A172 (cell line): Measurements from ENCODE around the gene TENM3. TPM values are rescaled to one million over a fixed set of nuclear protein-coding genes. Genes with fewer than 3 reads are reported as not detected.

ENCODE experiments used
- DNase-seq: peaks from one replicate; pipeline ENCODE4 v3.0.0-alpha.2; 2015; ENCODE audit warnings: low spot score
- total RNA-seq: library from RNA; depleted of rRNA; stranded (reverse); fragments of >200 nt; shearing (Covaris generic); gene quantifications from 2 replicates; pipeline ENCODE4 v1.2.3, GENCODE V29; 2014

Gene TENM3
- total RNA-seq, 1 experiment from 2014 or later, result 92.1 TPM

GRCh38 chr4:182400790-182401189 is 157.6 kb downstream of the TENM3 start:
- no peak for DNase-seq

- DNase-seq, result no peak
These were observed 161.2 kb downstream of the TENM3 start for GRCh38 chr4:182404376-182404775.

- DNase-seq, result no peak
These were observed 161.9 kb downstream of the TENM3 start for GRCh38 chr4:182405087-182405486.

- DNase-seq, result no peak
These were observed 166.1 kb downstream of the TENM3 start for GRCh38 chr4:182409271-182409670.

- no peak for DNase-seq
These were observed 168.2 kb downstream of the TENM3 start for GRCh38 chr4:182411391-182411790.

- DNase-seq, result no peak
These were observed 170.3 kb downstream of the TENM3 start for GRCh38 chr4:182413550-182413949.

GRCh38 chr4:182415116-182415515 is 171.9 kb downstream of the TENM3 start:
- DNase-seq, result no peak

GRCh38 chr4:182416067-182416466 is 172.9 kb downstream of the TENM3 start:
- DNase-seq, result no peak

GRCh38 chr4:182418054-182418734 is 175.0 kb downstream of the TENM3 start:
- DNase-seq, result no peak

- no peak for DNase-seq
These were observed 177.0 kb downstream of the TENM3 start for GRCh38 chr4:182420189-182420588.

- no peak for DNase-seq
These were observed 178.6 kb downstream of the TENM3 start for GRCh38 chr4:182421753-182422152.

GRCh38 chr4:182425302-182425701 is 182.1 kb downstream of the TENM3 start:
- DNase-seq, result no peak

- DNase-seq, result no peak
These were observed 183.7 kb downstream of the TENM3 start for GRCh38 chr4:182426901-182427300.

- DNase-seq, result no peak
These were observed 184.4 kb downstream of the TENM3 start for GRCh38 chr4:182427554-182427953.

- no peak for DNase-seq
These were observed 186.7 kb downstream of the TENM3 start for GRCh38 chr4:182429896-182430295.

- DNase-seq, result no peak
These were observed 189.6 kb downstream of the TENM3 start for GRCh38 chr4:182432819-182433218.

- DNase-seq, result no peak
These were observed 191.5 kb downstream of the TENM3 start for GRCh38 chr4:182434720-182435119.

- no peak for DNase-seq
These were observed 192.2 kb downstream of the TENM3 start for GRCh38 chr4:182435401-182435800.

GRCh38 chr4:182443070-182443469 is 199.9 kb downstream of the TENM3 start:
- no peak for DNase-seq

GRCh38 chr4:182447767-182448280 is 204.6 kb downstream of the TENM3 start:
- DNase-seq, result no peak

- peak; percentile 75 for DNase-seq
These were observed 205.3 kb downstream of the TENM3 start for GRCh38 chr4:182448281-182449151.

- peak; percentile 35 for DNase-seq
These were observed 206.2 kb downstream of the TENM3 start for GRCh38 chr4:182449186-182449929.
